Coronary artery (tissue), 2 donors: Measurements from ENCODE around the gene TSPAN9.

Experiments
- DNase-seq: peaks from one replicate; pipeline ENCODE4 v3.0.0-alpha.2; 2017; ENCODE audit warnings: low spot score
- H3K27ac ChIP-seq, 2 donors: fragments of 200-600 bp; sonication (generic); one replicate each; pipeline ENCODE4 v1.5.1; 2016 to 2019
- H3K4me3 ChIP-seq: fragments of 200-600 bp; sonication (generic); 2 replicates; pipeline ENCODE4 v1.5.1; 2016; ENCODE audit warnings: mild to moderate bottlenecking, moderate library complexity
- TF ChIP-seq, protein P1 (sequence below): fragments of 200-600 bp; sonication (generic); IDR thresholded peaks from one replicate; pipeline ENCODE4 v1.5.1; 2019; ENCODE audit warnings: antibody characterized with exemption

Gene TSPAN9

DNA sequence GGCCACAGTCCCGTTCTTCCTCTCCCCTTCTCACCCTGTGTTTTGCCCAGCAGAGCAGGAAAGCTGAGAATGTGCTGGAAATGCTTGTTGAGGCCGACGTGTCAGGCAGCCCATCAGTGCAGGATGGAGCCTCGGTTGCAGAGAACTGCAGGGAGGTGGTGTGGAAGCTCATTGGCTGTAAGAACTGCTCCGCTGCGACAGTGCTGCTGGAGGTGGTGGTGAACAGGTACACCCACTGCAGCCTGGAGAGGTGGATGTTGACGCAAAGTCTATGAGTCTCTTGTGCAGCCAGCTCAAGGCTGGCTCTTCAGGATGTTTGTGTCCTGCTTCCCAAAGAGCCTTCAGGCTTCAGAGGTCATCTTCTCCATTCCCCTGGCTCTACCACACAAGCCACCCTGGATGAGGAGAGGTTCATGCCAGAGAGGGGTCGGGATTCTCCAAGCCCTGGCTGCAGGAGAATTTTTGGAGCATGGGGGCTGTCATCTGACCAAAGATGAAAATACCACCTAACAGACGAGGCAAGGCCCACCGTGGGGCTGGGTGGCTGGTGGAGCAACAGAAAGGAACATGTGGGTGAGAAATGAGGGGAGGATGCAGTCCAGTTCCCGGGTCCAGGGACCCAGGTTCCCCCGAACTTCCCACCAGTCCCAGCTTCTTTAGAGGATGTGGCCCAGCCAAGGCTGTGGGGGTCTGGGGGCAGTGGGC, 239.7 kb downstream of the TSPAN9 start:
- no peak for DNase-seq
- TF ChIP-seq, protein P1, sequence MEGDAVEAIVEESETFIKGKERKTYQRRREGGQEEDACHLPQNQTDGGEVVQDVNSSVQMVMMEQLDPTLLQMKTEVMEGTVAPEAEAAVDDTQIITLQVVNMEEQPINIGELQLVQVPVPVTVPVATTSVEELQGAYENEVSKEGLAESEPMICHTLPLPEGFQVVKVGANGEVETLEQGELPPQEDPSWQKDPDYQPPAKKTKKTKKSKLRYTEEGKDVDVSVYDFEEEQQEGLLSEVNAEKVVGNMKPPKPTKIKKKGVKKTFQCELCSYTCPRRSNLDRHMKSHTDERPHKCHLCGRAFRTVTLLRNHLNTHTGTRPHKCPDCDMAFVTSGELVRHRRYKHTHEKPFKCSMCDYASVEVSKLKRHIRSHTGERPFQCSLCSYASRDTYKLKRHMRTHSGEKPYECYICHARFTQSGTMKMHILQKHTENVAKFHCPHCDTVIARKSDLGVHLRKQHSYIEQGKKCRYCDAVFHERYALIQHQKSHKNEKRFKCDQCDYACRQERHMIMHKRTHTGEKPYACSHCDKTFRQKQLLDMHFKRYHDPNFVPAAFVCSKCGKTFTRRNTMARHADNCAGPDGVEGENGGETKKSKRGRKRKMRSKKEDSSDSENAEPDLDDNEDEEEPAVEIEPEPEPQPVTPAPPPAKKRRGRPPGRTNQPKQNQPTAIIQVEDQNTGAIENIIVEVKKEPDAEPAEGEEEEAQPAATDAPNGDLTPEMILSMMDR = no peak
- Histone ChIP-seq H3K27ac (no peak overlapping the region), H3K4me3 (no peak overlapping the region)

DNA sequence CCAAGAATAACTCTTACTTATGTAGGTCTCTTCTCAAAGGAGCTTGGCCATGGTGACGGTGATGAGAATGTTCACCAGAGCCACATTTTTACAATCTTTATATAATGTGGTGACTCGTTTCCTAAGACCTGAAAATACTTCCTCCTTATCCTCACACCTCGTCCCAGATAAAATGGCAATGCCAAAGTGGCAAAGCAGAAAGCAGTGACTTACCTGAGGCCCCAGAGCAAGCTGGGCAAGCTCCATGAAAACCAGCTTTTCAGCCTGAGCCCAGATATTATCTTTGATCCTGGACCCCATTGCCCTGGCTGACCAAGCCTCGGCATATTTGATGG, 240.3 kb downstream of the TSPAN9 start:
- Histone ChIP-seq H3K4me3 (no peak overlapping the region), H3K27ac (no peak overlapping the region)
- no peak for DNase-seq
- TF ChIP-seq, protein P1 = no peak

DNA sequence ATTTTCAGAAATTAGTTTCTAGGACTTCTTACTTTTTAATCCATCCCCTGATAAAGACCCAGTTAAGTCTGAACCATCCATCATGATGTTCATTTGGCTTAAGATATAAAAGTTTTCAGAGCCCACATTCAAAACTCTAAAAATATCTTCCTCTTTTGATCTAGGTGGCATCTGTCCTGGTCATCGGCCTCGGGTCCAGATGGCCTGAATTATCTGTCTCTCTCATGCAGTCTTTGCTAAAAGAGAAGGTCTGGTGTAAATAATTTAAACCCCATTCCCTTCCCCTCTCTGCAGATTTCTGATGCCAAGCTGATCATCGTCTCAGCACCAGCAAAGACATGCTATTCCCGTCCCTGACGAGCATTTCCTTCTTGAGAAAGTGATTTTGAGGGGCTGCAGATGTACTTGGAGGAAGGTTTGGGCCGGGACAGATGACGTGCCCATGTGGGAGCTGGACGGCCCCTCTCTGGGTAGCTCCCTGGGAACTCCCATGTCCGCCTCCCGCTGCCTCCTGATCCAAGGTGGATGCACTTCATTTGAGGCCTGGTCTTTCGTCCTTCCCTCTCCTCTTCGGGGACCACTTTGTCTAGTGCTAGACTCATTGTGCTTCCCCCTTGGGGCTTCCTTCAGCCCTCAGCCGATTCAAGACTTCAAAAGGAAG, 240.8 kb downstream of the TSPAN9 start:
- TF ChIP-seq, protein P1 = no peak
- DNase-seq = no peak
- H3K4me3 ChIP-seq = no peak overlapping the region
- no peak overlapping the region for H3K27ac ChIP-seq

DNA sequence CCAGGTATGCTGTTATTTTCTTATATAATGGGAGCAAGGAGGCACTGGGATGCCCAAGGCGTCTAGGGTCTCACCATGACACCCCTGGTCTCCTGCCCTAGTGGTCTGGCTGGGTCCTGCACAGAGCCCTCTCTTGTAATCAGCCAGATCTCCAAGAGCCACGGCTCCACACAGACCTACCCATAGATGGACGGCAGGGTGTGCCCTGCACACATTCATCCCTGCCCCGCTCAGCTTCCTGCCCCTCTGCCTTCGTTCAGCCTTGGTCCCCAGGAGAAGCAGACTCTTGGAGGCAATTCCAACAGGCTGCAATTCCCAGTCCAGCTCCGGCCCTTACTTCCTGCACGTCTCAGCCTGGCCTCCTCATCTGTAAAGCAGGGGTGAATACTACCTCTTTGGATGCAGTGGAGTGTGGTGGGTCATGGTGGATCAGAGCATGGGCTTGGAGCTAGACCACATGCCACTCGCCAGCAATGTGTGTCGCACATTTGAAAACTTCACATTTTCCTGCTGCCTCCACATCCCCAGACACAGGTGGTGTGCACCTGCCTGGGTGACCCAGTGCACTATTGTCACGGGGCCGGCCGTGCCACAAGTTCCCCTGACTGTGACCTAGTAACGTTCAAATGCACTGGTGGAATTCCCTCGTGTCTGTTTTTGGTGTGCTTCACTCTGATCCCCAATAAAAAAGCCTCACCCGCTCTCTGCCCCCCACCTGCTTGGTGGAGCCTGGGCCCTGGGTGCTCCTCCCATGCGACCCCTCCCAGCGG, 242.7 kb downstream of the TSPAN9 start:
- no peak overlapping the region for H3K4me3 ChIP-seq
- DNase-seq = no peak
- TF ChIP-seq, protein P1 = no peak
- H3K27ac ChIP-seq = no peak overlapping the region

DNA sequence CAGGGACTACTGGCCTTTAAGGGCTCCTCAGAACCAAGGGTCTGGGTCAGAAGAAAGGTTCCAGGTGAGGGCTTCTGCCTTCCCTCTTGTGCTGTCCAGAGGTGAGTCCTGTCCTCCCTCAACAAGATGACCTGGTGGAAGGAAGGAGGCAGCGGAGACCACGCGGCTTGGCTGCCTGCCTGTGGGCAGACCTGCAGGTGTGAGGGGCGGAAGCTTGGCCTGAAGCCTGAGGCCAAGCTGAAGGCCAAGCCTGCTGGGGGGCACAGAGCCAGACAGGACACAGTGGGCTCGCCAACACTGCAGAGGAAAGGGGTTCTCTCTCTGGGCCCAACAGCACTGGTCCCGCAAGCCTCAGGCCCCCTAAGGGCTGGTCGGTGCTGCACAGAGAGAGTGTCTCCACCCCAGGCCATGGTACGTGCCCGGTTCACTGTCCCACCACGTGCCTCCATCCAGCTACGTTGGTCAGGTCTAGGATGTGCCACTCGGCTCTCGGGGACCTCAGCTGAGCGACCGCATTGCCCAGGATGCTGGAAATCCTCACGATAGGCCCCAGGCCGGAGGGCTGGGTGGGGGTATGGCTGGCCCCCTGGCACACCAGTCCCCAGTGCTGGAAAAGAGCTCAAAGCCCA, 243.8 kb downstream of the TSPAN9 start:
- H3K4me3 ChIP-seq = no peak overlapping the region
- DNase-seq = no peak
- TF ChIP-seq, protein P1 = no peak
- no peak overlapping the region for H3K27ac ChIP-seq

DNA sequence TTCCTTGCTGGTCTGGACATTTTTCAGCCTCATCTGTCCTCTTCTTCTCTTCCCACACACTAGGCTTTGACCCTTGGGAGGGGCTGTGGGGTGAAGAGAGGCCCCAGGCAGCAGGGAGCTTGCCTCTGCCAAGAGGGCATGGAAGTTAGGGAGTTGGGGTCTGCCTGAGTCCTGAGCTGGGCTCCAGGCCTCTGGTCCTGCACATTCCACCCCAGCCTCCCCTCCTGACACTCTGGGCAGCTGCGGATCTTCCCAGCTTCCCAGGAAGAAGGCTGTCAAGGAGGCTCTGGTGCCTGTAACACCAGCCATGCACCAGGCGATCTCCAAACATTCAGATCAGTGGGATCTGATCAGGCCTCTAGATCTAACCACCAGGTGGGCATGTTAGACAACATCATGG, 244.7 kb downstream of the TSPAN9 start:
- no peak for DNase-seq

More for the DNA sequence above, 244.7 kb downstream of the TSPAN9 start:
- TF ChIP-seq, protein P1 = no peak
- Histone ChIP-seq H3K4me3 (no peak overlapping the region), H3K27ac (no peak overlapping the region)
